Measurements from ENCODE around the gene ZNF672. TPM values are rescaled to one million over a fixed set of nuclear protein-coding genes. Genes with fewer than 3 reads are reported as not detected.

ZNF672 gene
- total and polyA plus RNA-seq, 2 of the 13 experiments (the other 11 are each of a cell fraction or from before 2014, with no cell fraction given): 17.2 to 22.9 TPM

DNA sequence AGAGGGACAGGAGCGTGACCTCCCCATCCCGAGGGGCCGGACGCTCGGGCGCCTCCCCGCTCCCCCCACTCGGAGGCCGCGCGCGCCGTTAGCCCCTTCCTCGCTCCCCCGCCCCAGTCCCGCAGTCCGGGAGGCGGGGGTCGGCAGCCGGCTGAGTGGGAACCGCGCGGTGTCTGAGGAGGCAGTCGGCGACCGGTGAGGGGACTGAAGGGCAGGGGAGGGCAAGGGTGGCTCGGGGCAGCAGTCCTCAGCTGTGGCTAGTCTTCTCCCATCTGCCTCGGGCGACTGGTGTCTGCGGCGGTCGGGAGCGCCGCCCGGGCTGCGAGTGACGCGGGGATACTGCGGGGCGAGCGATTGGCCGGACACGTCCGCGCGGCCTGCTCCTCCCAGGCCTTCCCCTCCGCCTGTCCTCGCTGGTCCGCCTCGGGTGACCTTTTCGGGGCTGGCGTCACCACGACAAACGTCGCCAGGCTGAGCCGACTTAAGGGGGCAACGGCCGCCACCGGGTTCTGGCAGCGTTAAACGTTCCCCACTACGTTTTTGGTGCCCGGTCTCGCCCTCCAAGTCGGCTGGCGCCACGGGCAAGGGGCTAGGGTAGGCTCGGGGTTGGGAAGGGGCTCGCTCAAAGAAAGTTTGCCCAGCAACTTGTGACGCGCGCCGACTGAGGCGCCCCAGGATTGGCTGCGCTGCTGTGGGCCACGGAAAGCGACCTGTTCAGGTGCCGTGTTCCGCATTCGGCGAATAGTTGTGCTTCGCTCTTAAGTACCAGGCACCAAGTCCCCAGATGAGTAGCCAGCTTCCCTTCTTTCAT, 538 bp downstream of the ZNF672 start (continued):
- peak; percentile 40 for TF ChIP-seq MED8 (CRISPR knock-in tag; IDR thresholded peaks at IDR 0.05; ENCODE audit: insufficient replicate concordance)
- no peak for TF ChIP-seq MAFF (IDR thresholded peaks at IDR 0.05; ENCODE audit: low read depth, low read length)
- TF ChIP-seq YEATS4 (CRISPR knock-in tag; IDR thresholded peaks at IDR 0.05; ENCODE audit: borderline replicate concordance): peak; percentile 72
- peak; percentile 61 for TF ChIP-seq U2AF1 (optimal IDR thresholded peaks at IDR 0.05; ENCODE audit: low read depth, low read length)
- no peak for TF ChIP-seq ZNF562 (CRISPR knock-in tag; IDR thresholded peaks at IDR 0.05; ENCODE audit: borderline replicate concordance)
- 0 out of 2 replicates have a peak, but pooled peaks have one; percentile 53 for TF ChIP-seq ZNF367 (CRISPR knock-in tag; IDR thresholded peaks at IDR 0.05; ENCODE audit: borderline replicate concordance)
- no peak for TF ChIP-seq ZNF550 (CRISPR knock-in tag; IDR thresholded peaks at IDR 0.05; ENCODE audit: borderline replicate concordance)
- no peak for TF ChIP-seq HOXA5 (CRISPR knock-in tag; IDR thresholded peaks at IDR 0.05)
- no peak for TF ChIP-seq SOX5 (CRISPR knock-in tag; IDR thresholded peaks at IDR 0.05; ENCODE audit: borderline replicate concordance)
- TF ChIP-seq HNF4A (CRISPR knock-in tag; IDR thresholded peaks at IDR 0.05): 0 out of 2 replicates have a peak, but pooled peaks have one; percentile 13
- TF ChIP-seq ZNF770 (CRISPR knock-in tag; IDR thresholded peaks at IDR 0.05): peak; percentile 63; the same call in 1 of the 2 replicates
- no peak for TF ChIP-seq MAZ (IDR thresholded peaks at IDR 0.05; ENCODE audit: borderline replicate concordance, low read depth, low read length)
- TF ChIP-seq MAZ (CRISPR knock-in tag; IDR thresholded peaks at IDR 0.05; ENCODE audit: low read depth): no peak; the same call in 1 of the 2 replicates
- 0 out of 2 replicates have a peak, but pooled peaks have one; percentile 30 for TF ChIP-seq ARHGAP35 (CRISPR knock-in tag; IDR thresholded peaks at IDR 0.05; ENCODE audit: borderline replicate concordance)
- peak; percentile 68 for TF ChIP-seq REPIN1 (CRISPR knock-in tag; IDR thresholded peaks at IDR 0.05; ENCODE audit: borderline replicate concordance, low read depth)
- no peak for TF ChIP-seq ZNF17 (CRISPR knock-in tag; IDR thresholded peaks at IDR 0.05)
- no peak for TF ChIP-seq ELF3 (CRISPR knock-in tag; IDR thresholded peaks at IDR 0.05)
- TF ChIP-seq FOXK2 (IDR thresholded peaks at IDR 0.05): no peak
- TF ChIP-seq ZNF850 (CRISPR knock-in tag; conservative IDR thresholded peaks at IDR 0.05): no peak
- peak; percentile 25; the same call in 1 of the 2 replicates for TF ChIP-seq AHDC1 (CRISPR knock-in tag; IDR thresholded peaks at IDR 0.05; ENCODE audit: borderline replicate concordance)
- TF ChIP-seq ZNF564 (CRISPR knock-in tag; IDR thresholded peaks at IDR 0.05): no peak
- TF ChIP-seq AGO2 (optimal IDR thresholded peaks at IDR 0.05; ENCODE audit: low read depth, low read length): peak; percentile 90
- no peak for TF ChIP-seq ZC3H4 (CRISPR knock-in tag; IDR thresholded peaks at IDR 0.05; ENCODE audit: borderline replicate concordance)

Measured in HepG2 (cell line).